Mononuclear cell (primary cell): ENCODE measurements around the gene KRT39. TPM values are rescaled to one million over a fixed set of nuclear protein-coding genes. Genes with fewer than 3 reads are reported as not detected.

Experiments
- H3K27me3 ChIP-seq: 2 replicates; pipeline ENCODE4 v1.6.0; 2011; ENCODE audit warnings: low read length, control low read depth; ENCODE audit not compliant: insufficient read depth
- H3K4me1 ChIP-seq: 2 replicates; pipeline ENCODE4 v1.5.1; 2011; ENCODE audit warnings: mild to moderate bottlenecking, low read length, control low read depth; ENCODE audit not compliant: insufficient read depth
- H3K4me3 ChIP-seq: 2 replicates; pipeline ENCODE4 v1.5.1; 2011; ENCODE audit warnings: mild to moderate bottlenecking, low read length, moderate library complexity
- H3K9me3 ChIP-seq: 2 replicates; pipeline ENCODE4 v1.5.1; 2011; ENCODE audit warnings: low read depth, mild to moderate bottlenecking, control low read depth, low read length
- total RNA-seq: library from RNA; depleted of rRNA; stranded (reverse); fragments of >200 nt; gene quantifications from one replicate; pipeline ENCODE4 v1.2.3, GENCODE V29; 2012

The KRT39 gene
- total RNA-seq, 1 donor = not detected

DNA sequence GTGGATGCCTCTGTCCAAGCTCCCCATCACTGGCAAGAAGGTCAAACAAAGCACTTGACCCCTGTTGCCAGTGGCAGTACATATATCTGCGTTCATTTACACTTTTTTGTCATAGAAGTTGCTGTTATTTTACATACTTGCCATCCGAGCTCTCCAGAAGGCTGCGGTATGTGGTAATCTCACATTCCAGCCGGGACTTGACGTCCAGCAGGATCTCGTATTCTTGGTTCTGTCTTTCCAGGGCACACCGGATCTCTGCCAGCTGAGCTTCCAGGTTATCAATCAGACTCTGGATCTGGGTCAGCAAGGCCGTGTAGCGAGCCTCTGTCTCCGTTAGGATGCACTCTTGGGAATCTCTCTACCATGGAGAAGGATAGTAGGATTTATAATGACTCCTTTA is 6.6 kb downstream of the KRT39 start:
- Histone ChIP-seq H3K9me3 (no peaks in the 10 kb centered on the region), H3K27me3 (no peaks in the 10 kb centered on the region), H3K4me1 (no peaks in the 10 kb centered on the region), H3K4me3 (no peak overlapping the region)

DNA sequence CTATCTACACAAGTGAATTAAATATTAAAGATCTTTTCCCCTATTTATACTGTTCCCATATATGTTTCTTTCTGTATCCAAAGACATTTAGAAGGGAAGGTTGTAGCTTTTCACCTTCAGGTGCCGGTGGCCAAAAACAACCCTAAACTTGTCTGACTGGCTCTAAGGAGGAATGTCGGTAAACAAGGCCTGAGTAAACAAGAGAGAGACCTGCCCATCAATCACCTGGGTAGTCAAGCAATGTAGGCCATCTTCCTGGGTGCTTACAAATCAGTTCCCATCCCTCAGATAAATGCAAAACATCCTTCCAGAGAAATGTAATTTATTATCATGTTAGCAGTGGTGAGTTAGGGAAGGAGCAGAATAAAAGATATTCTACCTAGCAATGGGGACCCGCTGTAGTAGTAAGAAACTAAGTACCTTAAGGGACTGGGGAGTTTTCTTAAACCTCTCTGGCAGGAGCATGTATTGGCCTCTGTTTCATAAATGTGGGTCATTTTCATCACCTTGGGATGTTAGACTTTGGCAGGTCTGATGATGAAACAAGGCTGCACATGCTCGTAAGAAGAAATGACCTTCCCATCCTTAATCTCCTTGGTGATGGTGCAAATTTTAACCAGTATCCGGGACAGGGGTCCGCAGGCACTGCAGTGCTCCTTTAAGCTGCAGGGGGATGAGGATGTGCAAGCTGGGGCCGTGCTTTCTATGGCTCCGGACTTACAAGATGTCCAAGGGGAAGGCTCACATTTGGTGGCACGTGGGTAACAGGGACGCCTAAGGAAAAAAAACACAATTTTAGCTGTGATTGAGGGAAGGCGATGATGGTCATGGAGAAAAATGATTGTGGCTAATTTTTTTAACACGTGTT is 8.4 kb downstream of the KRT39 start:
- H3K4me3 ChIP-seq = no peak overlapping the region
- H3K4me1 ChIP-seq = no peaks in the 10 kb centered on the region
- H3K27me3 ChIP-seq = peaks cover 9% of the 10 kb centered on the region
- no peaks in the 10 kb centered on the region for H3K9me3 ChIP-seq

DNA sequence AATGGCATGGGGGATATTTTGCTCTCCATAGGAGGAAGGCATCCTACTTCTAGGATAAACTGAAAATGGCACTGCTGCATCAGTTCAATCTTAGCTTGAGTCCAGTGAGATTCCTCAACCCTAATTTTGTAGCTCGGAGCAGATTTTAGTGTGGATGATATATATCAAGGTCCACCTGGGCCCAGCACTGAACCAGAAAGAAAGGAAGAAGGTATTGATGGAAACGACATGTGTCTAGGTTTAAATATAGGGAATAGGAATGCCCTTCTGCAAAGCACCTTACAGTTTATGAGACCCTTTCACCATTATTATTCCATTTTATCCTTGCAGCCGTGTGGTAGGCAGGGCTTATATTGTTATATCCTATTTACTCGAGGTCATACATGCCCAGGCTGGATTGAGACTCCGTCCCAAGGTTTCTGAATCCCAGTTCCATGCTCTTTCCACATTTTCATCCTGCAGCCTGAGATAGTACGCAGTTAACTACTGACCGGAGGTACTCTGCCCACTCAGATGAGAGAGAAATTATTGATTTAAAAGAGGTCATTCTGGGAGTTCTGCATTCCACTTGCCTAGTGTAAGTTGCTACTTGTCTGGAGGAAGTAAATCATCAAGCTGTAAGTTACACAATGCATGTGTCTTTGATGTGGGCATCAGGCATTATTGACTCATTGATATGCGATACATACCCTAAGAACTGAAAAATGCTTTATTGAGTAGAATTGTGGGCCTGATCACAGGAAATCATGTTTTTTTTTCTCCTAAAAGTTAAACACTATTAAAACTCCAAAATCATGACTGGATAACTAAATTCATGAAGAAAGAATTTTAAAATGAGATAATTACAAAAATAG is 10.1 kb downstream of the KRT39 start:
- peaks cover 17% of the 10 kb centered on the region for H3K27me3 ChIP-seq
- H3K4me3 ChIP-seq = no peak overlapping the region
- no peaks in the 10 kb centered on the region for H3K4me1 ChIP-seq
- H3K9me3 ChIP-seq = no peaks in the 10 kb centered on the region

DNA sequence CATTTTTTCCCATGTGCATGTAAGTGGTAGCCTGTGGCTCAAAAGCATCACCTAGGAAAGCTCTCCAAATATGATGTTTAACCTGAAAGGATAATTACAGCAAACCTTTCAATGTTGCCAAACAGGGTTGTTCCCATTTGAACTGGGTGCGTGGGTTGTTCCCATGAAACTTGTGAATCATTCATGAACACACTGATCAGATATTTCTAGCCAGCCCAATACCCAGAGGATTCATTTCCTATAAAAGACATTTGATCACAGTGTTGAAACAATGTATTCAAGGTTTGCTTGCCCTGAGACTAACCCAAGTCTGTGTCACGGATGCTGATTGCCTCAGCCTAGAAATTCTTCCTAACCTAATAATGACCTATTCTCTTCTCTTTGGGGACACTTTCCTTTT is 12.9 kb downstream of the KRT39 start:
- Histone ChIP-seq H3K4me3 (no peak overlapping the region), H3K27me3 (peaks cover 34% of the 10 kb centered on the region), H3K4me1 (no peaks in the 10 kb centered on the region), H3K9me3 (no peaks in the 10 kb centered on the region)

DNA sequence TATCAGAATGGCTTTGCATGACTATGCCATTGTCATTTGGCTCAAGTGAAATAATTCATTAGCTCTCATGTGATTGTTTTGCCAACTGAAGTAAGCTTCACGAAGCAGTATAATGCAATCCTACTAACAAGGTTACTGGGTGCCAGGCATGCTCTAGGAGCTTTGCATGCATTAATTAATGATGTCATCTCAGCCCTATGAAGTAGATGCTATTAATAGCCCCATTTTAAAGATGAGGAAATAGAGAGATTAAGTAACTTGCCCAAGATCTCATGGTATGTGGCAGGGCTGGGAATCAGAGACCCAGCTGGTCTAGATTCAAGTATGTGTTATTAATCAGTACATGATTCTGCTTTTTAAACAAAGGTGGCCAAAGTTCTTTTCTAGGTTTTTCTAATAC is 14.1 kb downstream of the KRT39 start:
- no peaks in the 10 kb centered on the region for H3K9me3 ChIP-seq

DNA sequence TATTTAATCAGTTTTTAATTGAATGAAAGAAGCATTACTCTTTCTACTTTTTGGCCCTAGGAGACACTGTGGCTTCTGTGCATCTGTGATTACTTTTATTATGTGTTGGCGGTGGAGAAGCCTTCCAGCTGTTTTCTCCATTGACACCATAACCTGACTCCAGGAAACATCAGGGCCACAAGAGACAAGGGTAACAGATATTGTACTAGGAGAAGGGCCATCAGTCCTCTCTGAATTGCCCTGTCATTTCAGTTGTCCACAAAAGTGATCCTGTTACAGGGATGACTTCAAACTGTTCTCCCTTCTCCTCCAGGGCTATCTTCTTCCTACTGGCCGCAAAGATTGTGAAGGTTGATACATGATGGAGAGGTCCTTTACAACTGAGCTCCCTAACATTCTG is 14.6 kb downstream of the KRT39 start:
- Histone ChIP-seq H3K4me3 (no peak overlapping the region), H3K27me3 (peaks cover 47% of the 10 kb centered on the region), H3K9me3 (no peaks in the 10 kb centered on the region), H3K4me1 (no peaks in the 10 kb centered on the region)

More for the DNA sequence above, 14.1 kb downstream of the KRT39 start:
- Histone ChIP-seq H3K4me1 (no peaks in the 10 kb centered on the region), H3K27me3 (peaks cover 43% of the 10 kb centered on the region), H3K4me3 (no peak overlapping the region)

GRCh38 chr17:40951011-40951622 is 15.6 kb downstream of the KRT39 start:
- Histone ChIP-seq H3K4me3 (no peak overlapping the region), H3K27me3 (peaks cover 58% of the 10 kb centered on the region), H3K4me1 (no peaks in the 10 kb centered on the region), H3K9me3 (no peaks in the 10 kb centered on the region)

DNA sequence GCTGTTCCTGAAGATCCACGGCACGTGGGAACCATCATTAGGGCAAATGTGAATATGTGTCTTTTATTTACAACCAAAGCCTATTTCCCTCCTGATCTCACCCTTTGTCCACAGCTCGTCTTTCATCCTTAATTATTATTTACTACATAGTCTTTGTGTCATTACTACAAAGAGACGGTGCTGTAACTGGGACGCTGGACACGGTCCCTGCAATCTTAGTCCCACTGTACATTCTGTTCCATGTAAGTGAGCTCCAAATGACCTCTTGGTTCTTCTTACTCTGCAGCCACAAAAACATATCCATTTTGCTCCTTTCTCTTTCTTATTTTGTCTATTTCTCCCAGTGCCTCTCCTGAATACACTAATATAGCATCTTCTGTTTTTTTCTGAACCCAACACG is 16.6 kb downstream of the KRT39 start:
- no peak overlapping the region for H3K4me3 ChIP-seq
- no peaks in the 10 kb centered on the region for H3K9me3 ChIP-seq
- no peaks in the 10 kb centered on the region for H3K4me1 ChIP-seq
- peaks cover 65% of the 10 kb centered on the region for H3K27me3 ChIP-seq

DNA sequence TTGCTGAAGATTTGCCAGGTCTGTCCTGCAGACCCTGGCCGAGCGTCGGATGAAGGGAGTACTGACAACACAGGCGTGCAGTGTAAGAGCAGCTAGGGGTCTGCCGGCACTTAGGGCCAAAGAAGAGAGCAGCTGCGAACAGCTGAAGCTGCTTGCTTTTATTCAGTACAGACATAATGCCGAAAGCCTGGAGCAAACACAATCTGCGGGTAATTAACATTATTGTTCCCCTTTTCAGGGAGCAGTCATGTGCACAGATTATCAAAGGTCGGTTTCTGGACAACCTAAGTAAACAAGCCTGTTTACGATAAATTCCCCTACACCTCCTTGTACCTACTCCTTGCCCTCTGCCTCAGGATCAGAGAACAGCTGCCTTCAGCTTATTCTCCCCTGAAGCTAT is 17.3 kb downstream of the KRT39 start:
- Histone ChIP-seq H3K27me3 (peaks cover 63% of the 10 kb centered on the region), H3K4me3 (no peak overlapping the region), H3K9me3 (no peaks in the 10 kb centered on the region), H3K4me1 (no peaks in the 10 kb centered on the region)

GRCh38 chr17:40947929-40948328 is 18.8 kb downstream of the KRT39 start:
- Histone ChIP-seq H3K9me3 (no peaks in the 10 kb centered on the region), H3K4me1 (no peaks in the 10 kb centered on the region), H3K4me3 (no peak overlapping the region), H3K27me3 (peaks cover 56% of the 10 kb centered on the region)

DNA sequence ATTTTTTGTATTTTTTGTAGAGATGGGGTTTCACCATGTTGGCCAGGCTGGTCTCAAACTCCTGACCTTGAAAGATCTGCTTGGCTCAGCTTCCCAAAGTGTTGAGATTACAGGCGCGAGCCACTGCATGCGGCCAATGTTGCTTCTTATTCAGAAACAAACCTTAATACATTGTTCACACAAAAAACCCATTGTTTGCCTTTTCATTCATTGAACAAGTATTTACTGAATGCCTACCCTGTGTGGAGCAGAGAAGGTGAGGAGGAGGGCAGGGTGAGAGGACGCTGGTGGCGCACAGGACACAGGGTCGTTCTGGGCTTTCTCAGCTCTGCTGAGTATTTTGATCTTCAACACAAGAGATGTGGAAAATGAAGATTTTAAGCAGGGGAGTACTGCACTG is 21.3 kb downstream of the KRT39 start:
- Histone ChIP-seq H3K4me3 (no peak overlapping the region), H3K27me3 (peaks cover 49% of the 10 kb centered on the region), H3K9me3 (no peaks in the 10 kb centered on the region), H3K4me1 (no peaks in the 10 kb centered on the region)

DNA sequence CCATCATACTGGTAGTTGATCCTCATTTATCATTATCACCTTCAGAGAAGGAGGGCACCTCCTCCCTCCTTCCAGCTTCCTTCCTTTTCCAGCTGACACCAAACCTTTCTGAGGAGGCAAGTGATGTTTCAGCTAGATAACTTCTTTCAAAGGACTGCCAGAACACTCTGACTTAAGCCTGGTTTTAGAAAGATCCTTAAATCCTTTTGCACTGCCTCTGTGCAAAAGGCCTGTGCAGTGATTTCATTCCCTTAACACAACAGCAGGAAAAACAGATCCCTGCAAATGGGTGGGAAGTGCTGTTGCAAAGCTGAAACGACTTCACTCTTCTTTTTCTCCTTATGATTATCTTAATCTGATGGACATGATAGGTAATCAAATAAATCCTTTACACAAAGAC is 22.2 kb downstream of the KRT39 start:
- Histone ChIP-seq H3K9me3 (no peaks in the 10 kb centered on the region), H3K27me3 (peaks cover 41% of the 10 kb centered on the region), H3K4me1 (no peaks in the 10 kb centered on the region), H3K4me3 (no peak overlapping the region)

DNA sequence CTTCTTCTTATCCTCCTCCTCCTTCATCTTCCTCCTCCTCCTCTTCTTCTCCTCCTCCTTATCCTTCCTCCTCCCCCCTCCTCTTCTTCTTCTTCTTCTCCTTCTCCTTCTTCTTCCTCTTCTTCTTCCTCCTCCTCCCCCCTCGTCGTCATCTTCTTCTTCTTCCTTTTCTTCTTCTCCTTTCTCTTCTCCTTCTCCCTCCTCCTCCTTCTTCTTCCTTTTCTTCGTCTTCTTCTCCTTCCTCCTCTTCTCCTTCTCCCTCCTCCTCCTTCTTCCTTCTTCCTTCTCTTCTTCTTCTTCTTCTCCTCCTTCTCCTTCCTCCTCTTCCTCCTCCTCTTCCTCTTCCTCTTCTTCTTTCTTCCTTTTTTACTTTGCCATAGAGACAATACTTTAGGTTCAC is 24.2 kb downstream of the KRT39 start:
- Histone ChIP-seq H3K4me1 (no peaks in the 10 kb centered on the region), H3K9me3 (no peaks in the 10 kb centered on the region), H3K4me3 (no peak overlapping the region), H3K27me3 (peaks cover 25% of the 10 kb centered on the region)

DNA sequence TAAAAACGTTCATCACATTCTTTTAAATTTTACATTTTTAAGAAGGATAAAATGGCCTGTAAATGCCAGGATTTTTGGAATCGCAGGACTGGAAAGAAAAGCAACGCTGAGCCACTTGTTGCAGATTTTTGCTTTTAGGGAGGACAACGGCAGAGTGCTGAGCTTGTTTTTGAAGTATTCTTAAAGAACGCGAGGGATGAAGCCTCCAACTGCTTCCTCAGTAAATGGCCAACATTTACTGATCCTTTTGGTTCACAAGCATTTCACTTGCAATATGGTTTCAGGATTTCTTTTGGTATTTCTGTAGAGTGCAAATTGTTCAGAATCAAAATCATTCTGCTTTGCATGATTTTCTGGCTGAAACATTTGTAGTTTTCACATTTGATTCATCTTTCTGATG is 26.5 kb downstream of the KRT39 start:
- Histone ChIP-seq H3K4me3 (no peak overlapping the region), H3K9me3 (no peaks in the 10 kb centered on the region), H3K27me3 (peaks cover 3% of the 10 kb centered on the region), H3K4me1 (peaks cover 8% of the 10 kb centered on the region)

DNA sequence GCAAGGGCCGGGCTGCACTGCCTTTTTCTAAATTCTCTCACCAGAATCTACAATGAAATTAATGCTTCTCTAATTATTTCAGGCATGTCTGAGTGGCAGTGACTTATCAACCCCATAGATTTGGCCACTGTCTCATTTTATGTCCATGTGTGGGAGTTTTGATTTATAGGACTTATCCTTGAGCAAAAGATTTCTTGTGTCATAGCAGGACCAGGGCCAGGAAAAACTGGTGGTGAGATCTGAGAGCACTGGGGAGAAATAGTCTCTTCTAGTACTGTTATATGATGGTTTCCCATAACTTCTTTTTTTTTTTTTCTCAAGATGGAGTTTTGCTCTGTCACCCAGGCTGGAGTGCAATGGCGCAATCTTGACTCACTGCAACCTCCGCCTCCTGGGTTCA is 27.8 kb downstream of the KRT39 start:
- Histone ChIP-seq H3K4me1 (peaks cover 8% of the 10 kb centered on the region), H3K4me3 (no peak overlapping the region), H3K9me3 (no peaks in the 10 kb centered on the region), H3K27me3 (no peaks in the 10 kb centered on the region)
